HG03378 (cell line): ENCODE results near the gene SLC41A3.
"Not testable (repeated sequence)": the region's sequence is repeated elsewhere in the genome, so short reads cannot be mapped to it uniquely, and the experiment has no call there.

ENCODE experiments used
- ATAC-seq: cut with Tn5 transposase; IDR thresholded peaks from one replicate; pipeline ENCODE4 v1.9.1; 2021; ENCODE audit warnings: mild to moderate bottlenecking, moderate library complexity; ENCODE audit not compliant: unreplicated experiment

Gene SLC41A3

GRCh38 chr3:126056681-126057500 lies 27.0 kb downstream of the SLC41A3 start:
- no peak for ATAC-seq

GRCh38 chr3:126056088-126056487 lies 27.8 kb downstream of the SLC41A3 start:
- ATAC-seq, result no peak

- ATAC-seq, result no peak
Observed at GRCh38 chr3:126054870-126055269, 29.1 kb downstream of the SLC41A3 start.

GRCh38 chr3:126053949-126054569 lies 29.9 kb downstream of the SLC41A3 start:
- no peak for ATAC-seq

- ATAC-seq, result no peak
Observed at GRCh38 chr3:126053513-126053912, 30.4 kb downstream of the SLC41A3 start.

- no peak for ATAC-seq
Observed at GRCh38 chr3:126052196-126053058, 31.5 kb downstream of the SLC41A3 start.

GRCh38 chr3:126051741-126052140 lies 32.2 kb downstream of the SLC41A3 start:
- no peak for ATAC-seq

GRCh38 chr3:126051234-126051633 lies 32.7 kb downstream of the SLC41A3 start:
- no peak for ATAC-seq

GRCh38 chr3:126050626-126051025 lies 33.3 kb downstream of the SLC41A3 start:
- no peak for ATAC-seq

GRCh38 chr3:126050050-126050392 lies 33.9 kb downstream of the SLC41A3 start:
- no peak for ATAC-seq

GRCh38 chr3:126049289-126050049 lies 34.5 kb downstream of the SLC41A3 start:
- no peak for ATAC-seq

GRCh38 chr3:126040386-126040785 lies 43.5 kb downstream of the SLC41A3 start:
- ATAC-seq, result no peak

GRCh38 chr3:126039870-126040269 lies 44.1 kb downstream of the SLC41A3 start:
- no peak for ATAC-seq

GRCh38 chr3:126038791-126039190 lies 45.1 kb downstream of the SLC41A3 start:
- ATAC-seq, result not testable (repeated sequence)

- no peak for ATAC-seq
Observed at GRCh38 chr3:126036056-126036549, 47.8 kb downstream of the SLC41A3 start.

- no peak for ATAC-seq
Observed at GRCh38 chr3:126035362-126036050, 48.4 kb downstream of the SLC41A3 start.

- ATAC-seq, result no peak
Observed at GRCh38 chr3:126034481-126035361, 49.2 kb downstream of the SLC41A3 start.

GRCh38 chr3:126033765-126034164 lies 50.2 kb downstream of the SLC41A3 start:
- ATAC-seq, result no peak
